OCI-LY1 (cell line): ENCODE results near the gene ESR2.
"Not testable (repeated sequence)": the region's sequence is repeated elsewhere in the genome, so short reads cannot be mapped to it uniquely, and the experiment has no call there.

Experiments
- EZH2 ChIP-seq: fragments of 200-600 bp; sonication (generic), shearing (Covaris generic); IDR thresholded peaks from 2 replicates; pipeline ENCODE4 v1.8.0; 2017; ENCODE audit warnings: borderline replicate concordance, mixed run types, mild to moderate bottlenecking, antibody characterized with exemption, low read length, moderate library complexity, mixed read lengths
- TF ChIP-seq, protein P1 (sequence below): fragments of 200-600 bp; sonication (generic), shearing (Covaris generic); IDR thresholded peaks from 2 replicates; pipeline ENCODE4 v1.5.1; 2017; ENCODE audit warnings: mild to moderate bottlenecking, antibody characterized with exemption, low read length, moderate library complexity, mixed read lengths

DNA sequence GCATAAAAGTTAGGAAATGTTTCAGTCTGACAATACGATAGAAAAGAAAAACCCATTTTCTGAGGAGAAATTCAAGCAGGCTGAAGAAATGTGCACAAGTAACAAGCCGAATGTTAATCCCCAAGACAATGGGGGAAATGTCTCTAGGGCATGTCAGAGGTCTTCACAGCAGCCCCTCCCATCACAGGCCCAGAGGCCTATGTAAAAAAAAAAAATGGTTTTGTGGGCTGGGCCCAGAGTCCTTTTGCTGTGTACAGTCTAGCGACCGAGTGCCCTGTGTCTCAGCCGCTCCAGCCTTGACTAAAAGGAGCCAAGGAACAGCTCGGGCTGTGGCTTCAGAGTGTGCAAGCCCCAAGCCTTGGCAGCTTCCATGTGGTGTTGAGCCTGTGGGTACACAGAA, 250.9 kb downstream of the ESR2 start:
- TF ChIP-seq, protein P1, sequence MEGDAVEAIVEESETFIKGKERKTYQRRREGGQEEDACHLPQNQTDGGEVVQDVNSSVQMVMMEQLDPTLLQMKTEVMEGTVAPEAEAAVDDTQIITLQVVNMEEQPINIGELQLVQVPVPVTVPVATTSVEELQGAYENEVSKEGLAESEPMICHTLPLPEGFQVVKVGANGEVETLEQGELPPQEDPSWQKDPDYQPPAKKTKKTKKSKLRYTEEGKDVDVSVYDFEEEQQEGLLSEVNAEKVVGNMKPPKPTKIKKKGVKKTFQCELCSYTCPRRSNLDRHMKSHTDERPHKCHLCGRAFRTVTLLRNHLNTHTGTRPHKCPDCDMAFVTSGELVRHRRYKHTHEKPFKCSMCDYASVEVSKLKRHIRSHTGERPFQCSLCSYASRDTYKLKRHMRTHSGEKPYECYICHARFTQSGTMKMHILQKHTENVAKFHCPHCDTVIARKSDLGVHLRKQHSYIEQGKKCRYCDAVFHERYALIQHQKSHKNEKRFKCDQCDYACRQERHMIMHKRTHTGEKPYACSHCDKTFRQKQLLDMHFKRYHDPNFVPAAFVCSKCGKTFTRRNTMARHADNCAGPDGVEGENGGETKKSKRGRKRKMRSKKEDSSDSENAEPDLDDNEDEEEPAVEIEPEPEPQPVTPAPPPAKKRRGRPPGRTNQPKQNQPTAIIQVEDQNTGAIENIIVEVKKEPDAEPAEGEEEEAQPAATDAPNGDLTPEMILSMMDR = not testable (repeated sequence)
- not testable (repeated sequence) for TF ChIP-seq EZH2
